Progenitor cell of endocrine pancreas (in vitro differentiated cells): ENCODE results near the gene ARSD. TPM values are rescaled to one million over a fixed set of nuclear protein-coding genes. Genes with fewer than 3 reads are reported as not detected.
"Not testable (repeated sequence)": the region's sequence is repeated elsewhere in the genome, so short reads cannot be mapped to it uniquely, and the experiment has no call there.

Experiments used
- DNase-seq: peaks from one replicate; pipeline ENCODE4 v3.0.0; 2021; ENCODE audit warnings: low spot score; ENCODE audit not compliant: unreplicated experiment
- H3K27ac Mint-ChIP-seq: 2 replicates; pipeline ENCODE4 v1.8.0; 2021; ENCODE audit warnings: mild to moderate bottlenecking, moderate library complexity, mixed read lengths
- H3K27me3 Mint-ChIP-seq: 2 replicates; pipeline ENCODE4 v1.8.0; 2021; ENCODE audit warnings: mixed read lengths
- H3K36me3 Mint-ChIP-seq: 2 replicates; pipeline ENCODE4 v1.8.0; 2022; ENCODE audit warnings: mixed read lengths; ENCODE audit not compliant: insufficient read depth
- H3K4me1 Mint-ChIP-seq: 2 replicates; pipeline ENCODE4 v1.8.0; 2021; ENCODE audit warnings: low read depth, mixed read lengths
- H3K4me3 Mint-ChIP-seq: 2 replicates; pipeline ENCODE4 v1.8.0; 2021; ENCODE audit warnings: low read depth, mild to moderate bottlenecking, moderate library complexity, mixed read lengths
- H3K9me3 Mint-ChIP-seq: 2 replicates; pipeline ENCODE4 v1.8.0; 2021; ENCODE audit warnings: low read depth, mixed read lengths
- CTCF ChIP-seq: fragments of 200-600 bp; sonication (generic); IDR thresholded peaks from one replicate; pipeline ENCODE4 v1.5.0; 2021; ENCODE audit warnings: antibody characterized with exemption, mild to moderate bottlenecking; ENCODE audit not compliant: unreplicated experiment
- total RNA-seq: library from RNA; stranded (reverse); gene quantifications from 2 replicates; pipeline ENCODE4 v1.2.1, GENCODE V29; 2021

The ARSD gene
- total RNA-seq, 1 donor from 2014 or later: 76.8 TPM

- no peaks in the 10 kb centered on the region for H3K27me3 Mint-ChIP-seq
- H3K4me3 Mint-ChIP-seq: no peak overlapping the region
- H3K4me1 Mint-ChIP-seq: peaks cover 4% of the 10 kb centered on the region
- H3K27ac Mint-ChIP-seq: peak overlapping the region; percentile 63
- H3K36me3 Mint-ChIP-seq: peaks cover 33% of the 10 kb centered on the region
- no peak for TF ChIP-seq CTCF
- DNase-seq: no peak
- peaks cover 5% of the 10 kb centered on the region for H3K9me3 Mint-ChIP-seq
These were observed 2.0 kb upstream of the ARSD start for GRCh38 chrX:2931155-2931554.

GRCh38 chrX:2928191-2928582, 952 bp downstream of the ARSD start:
- no peaks in the 10 kb centered on the region for H3K27me3 Mint-ChIP-seq
- no peak for TF ChIP-seq CTCF
- peaks cover 4% of the 10 kb centered on the region for H3K4me1 Mint-ChIP-seq
- H3K36me3 Mint-ChIP-seq: peaks cover 27% of the 10 kb centered on the region
- peak overlapping the region; percentile 89 for H3K4me3 Mint-ChIP-seq
- H3K27ac Mint-ChIP-seq: peak overlapping the region; percentile 99
- no peak for DNase-seq
- H3K9me3 Mint-ChIP-seq: peaks cover 5% of the 10 kb centered on the region

- Mint-ChIP-seq H3K27ac (peak overlapping the region; percentile 70), H3K4me3 (peak overlapping the region; percentile 33), H3K4me1 (peaks cover 6% of the 10 kb centered on the region), H3K9me3 (peaks cover 5% of the 10 kb centered on the region), H3K27me3 (no peaks in the 10 kb centered on the region), H3K36me3 (peaks cover 25% of the 10 kb centered on the region)
- no peak for TF ChIP-seq CTCF
- no peak for DNase-seq
These were observed 2.4 kb downstream of the ARSD start for GRCh38 chrX:2926664-2927275.

GRCh38 chrX:2926255-2926654, 2.9 kb downstream of the ARSD start:
- Mint-ChIP-seq H3K36me3 (peaks cover 30% of the 10 kb centered on the region), H3K27ac (peak overlapping the region; percentile 70)
- not testable (repeated sequence) for DNase-seq, H3K27me3 Mint-ChIP-seq, H3K9me3 Mint-ChIP-seq, H3K4me3 Mint-ChIP-seq, H3K4me1 Mint-ChIP-seq

- no peak overlapping the region for H3K27ac Mint-ChIP-seq
- peaks cover 41% of the 10 kb centered on the region for H3K36me3 Mint-ChIP-seq
- no peak for TF ChIP-seq CTCF
- H3K4me1 Mint-ChIP-seq: peaks cover 3% of the 10 kb centered on the region
- H3K27me3 Mint-ChIP-seq: no peaks in the 10 kb centered on the region
- no peak for DNase-seq
- no peak overlapping the region for H3K4me3 Mint-ChIP-seq
- peaks cover 3% of the 10 kb centered on the region for H3K9me3 Mint-ChIP-seq
These were observed 5.0 kb downstream of the ARSD start for GRCh38 chrX:2924151-2924550.

GRCh38 chrX:2921750-2922149, 7.4 kb downstream of the ARSD start:
- DNase-seq: no peak
- H3K27me3 Mint-ChIP-seq: no peaks in the 10 kb centered on the region
- H3K36me3 Mint-ChIP-seq: peaks cover 51% of the 10 kb centered on the region
- TF ChIP-seq CTCF: no peak
- peaks cover 3% of the 10 kb centered on the region for H3K9me3 Mint-ChIP-seq
- H3K4me3 Mint-ChIP-seq: no peak overlapping the region
- no peak overlapping the region for H3K27ac Mint-ChIP-seq
- H3K4me1 Mint-ChIP-seq: peaks cover 2% of the 10 kb centered on the region
